ENCODE measurements around the gene CACHD1.
"Not testable (repeated sequence)": the region's sequence is repeated elsewhere in the genome, so short reads cannot be mapped to it uniquely, and the experiment has no call there.

The CACHD1 gene

DNA sequence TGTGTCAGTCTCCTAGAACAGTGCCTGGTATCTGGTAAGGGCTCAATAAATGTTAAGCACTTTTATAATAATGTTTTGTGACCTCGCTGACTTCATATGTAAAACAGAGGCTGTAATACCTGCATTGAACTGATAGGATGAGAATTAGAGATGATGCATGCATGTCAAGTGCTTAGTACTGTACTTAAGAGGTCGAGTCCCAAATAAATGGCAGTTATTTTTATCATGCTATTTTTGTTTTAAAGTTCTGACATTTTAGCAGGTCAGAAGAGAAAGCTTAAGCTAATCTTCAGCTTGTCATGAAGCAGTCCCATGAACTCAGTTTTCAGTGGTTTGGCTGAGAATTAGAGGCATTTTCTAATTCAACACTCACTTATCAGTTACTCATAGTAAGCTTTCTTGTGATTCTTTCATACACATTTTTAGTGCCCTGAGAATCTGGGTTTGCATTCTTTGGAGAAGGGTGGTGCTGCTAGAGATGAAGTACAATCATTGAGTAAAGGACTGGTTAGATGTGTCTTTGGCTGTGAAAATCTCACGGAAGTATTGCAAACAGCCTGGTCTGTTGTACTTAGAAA, 199.3 kb downstream of the CACHD1 start:
- no peak for FAIRE-seq

DNA sequence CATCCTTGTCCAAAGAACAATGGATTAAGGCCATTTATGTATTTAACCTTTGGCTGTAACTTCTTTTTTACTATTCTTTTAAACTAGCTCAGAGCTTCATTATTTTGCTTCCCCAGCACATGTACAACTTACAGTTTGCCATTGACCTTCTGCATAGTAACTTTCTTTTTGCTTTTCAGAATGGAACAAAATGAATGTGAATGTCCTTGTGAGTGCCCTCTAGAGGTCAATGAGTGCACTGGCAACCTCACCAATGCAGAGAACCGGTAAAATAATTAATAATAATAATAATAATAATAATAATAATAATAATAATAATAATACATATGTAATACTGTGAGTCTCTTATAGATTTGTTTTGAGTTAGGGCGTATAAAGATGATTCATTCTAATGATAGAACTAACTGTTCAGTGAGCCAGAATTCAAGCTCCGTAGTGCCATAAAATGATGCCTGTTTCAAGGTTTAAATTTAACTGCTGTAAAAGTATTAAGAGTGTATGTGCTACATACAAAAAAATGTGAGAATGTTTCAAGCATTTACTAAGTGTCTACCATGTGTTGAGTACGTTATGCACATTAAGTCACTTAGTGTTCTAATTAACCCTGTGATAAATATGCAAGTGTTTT, 205.9 kb downstream of the CACHD1 start:
- FAIRE-seq = no peak

DNA sequence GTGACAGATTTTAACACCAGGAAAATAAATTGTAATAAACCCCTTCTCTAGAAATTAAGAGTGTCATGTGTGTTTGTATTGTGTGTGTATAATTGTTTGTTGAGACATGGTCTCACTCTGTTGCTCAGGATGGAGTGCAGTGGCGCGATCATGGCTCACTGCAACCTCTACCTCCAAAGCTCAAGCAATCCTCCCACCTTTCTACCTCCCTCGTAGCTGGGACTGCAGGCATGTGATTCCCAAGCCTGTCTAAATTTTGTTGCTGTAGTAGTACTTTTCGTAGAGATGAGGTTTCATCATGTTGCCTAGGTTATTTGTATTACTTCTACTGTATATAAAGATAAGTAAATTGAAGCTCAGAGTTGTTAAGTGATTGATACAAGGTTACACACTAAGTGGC, 206.5 kb downstream of the CACHD1 start:
- FAIRE-seq = no peak

DNA sequence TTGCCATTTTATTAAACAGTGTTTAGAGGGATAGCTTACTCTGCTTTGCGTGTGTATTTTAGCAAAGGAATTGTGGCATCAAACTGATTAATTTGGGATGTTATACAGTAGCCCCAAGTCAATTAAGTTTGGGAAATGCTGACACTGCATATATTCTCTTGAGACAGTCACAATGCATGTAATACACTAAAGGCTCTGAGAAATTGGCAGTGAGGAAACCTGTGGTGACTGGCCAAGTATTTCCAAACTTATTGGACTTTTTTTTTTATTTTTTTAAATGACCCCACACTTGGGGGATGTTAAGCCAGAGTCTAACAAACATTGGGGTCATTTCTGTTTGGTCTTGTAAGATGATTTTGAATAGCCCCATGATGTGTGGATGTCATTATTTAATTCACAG, 207.6 kb downstream of the CACHD1 start:
- no peak for FAIRE-seq

DNA sequence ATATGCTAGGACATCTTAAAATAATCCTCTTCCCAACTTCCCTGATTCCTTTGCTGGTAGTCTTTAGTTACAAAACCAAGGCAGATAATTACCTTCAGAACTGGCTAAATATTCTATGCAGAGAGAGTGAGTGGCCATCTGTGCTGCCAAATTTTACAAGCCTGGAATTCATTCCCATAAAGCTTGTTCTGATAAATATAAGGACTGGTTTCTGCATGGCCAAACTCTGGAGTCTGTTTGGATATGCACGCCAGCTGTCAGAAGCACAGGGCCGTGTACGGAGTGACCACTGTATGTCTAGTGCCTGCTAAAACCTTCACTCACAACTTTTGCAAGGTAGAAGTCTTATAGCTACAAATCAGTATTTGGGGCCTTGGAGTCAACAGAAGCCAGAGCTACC, 208.4 kb downstream of the CACHD1 start:
- no peak for FAIRE-seq

DNA sequence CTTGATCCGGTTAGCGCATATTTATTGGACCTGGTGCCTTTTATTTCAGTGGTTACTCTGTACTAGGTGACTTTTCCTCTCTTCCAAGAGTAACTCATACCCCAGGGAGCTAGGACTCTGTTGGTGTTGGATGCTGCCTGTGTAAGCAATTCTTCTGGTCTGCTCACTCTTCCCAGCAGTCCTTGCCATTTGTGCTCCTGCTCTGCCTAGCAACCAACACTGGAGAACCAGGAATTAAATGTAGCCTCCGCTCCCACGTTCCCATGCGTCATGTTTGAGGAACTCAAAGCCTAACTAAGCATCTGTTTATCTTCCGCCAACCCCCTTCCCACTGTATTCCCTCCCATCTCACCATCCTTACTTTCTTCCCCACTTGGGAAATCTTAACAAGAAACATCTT, 209.2 kb downstream of the CACHD1 start:
- no peak for FAIRE-seq

DNA sequence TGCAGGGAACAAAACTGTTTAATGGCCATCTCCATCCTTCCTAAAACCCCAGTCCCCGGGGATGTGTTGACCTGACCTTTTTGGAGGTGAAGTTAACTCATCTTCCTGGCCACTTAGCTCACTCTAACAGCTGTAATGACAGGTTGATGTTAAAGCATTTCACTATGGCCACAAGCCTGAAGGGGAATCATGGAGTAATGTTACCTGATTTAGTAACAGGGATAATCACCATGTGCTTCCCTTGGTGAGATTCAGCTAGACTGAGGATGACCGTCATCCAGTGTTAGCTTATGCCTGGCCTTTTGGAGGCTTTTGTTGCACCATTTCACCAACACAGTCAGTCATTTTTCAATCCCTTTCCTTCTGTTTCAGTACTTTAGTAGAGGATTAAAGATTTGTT, 210.7 kb downstream of the CACHD1 start:
- FAIRE-seq = no peak

DNA sequence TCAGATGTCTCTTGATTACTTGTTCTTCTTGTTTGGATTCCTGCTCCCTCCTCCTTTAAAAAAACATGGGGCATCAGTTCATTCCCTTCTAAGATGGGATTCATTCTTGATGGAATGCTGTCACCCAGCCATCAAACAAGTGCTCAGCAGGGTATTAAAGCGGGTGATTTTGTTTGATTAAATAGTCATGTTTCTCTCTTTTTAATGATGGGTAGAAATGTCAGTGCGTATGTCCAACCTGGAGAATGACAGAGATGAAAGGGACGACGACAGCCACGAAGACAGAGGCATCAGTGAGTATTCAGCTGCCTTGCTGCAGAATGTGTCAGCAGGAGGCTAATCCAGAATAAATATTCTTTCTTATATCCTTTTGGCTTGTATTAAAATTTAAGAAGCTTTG, 211.1 kb downstream of the CACHD1 start:
- FAIRE-seq = no peak

DNA sequence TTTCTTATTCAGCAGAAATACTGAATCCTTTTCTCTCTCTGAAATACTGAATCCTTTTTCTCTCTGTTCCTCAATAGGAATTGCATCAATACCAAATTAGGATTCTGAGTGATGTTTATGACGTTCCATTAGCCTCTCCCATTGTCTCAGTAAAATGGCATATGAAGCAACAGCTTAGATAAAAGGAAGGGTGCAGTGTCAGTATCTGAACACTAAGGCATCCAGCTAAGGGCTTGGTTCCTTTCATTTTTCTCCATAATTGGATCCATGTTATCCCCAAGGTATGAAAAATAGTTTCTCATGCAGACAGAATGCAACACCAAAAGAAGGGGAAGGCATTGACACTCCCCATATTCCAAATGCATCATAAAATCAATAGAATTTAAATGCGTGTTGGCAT, 213.5 kb downstream of the CACHD1 start:
- FAIRE-seq = no peak

DNA sequence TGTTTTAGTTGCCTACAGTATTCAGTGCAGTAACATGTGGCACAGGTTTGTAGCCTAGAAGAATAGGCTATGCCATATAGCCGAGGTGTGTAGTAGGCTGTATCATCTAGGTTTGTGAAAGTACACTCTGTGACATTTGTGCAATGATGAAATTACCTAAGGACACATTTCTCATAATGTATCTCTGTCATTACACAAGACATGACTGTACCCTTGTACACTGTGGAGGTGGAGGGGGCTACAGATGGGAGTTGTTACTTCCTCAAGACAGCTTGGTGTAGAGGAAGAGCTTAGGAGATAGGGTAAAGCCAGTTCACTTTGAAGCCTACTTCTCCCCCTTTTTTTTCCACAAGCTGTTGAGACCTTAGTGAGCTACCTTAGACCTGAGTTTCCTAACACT, 215.3 kb downstream of the CACHD1 start:
- FAIRE-seq = no peak

DNA sequence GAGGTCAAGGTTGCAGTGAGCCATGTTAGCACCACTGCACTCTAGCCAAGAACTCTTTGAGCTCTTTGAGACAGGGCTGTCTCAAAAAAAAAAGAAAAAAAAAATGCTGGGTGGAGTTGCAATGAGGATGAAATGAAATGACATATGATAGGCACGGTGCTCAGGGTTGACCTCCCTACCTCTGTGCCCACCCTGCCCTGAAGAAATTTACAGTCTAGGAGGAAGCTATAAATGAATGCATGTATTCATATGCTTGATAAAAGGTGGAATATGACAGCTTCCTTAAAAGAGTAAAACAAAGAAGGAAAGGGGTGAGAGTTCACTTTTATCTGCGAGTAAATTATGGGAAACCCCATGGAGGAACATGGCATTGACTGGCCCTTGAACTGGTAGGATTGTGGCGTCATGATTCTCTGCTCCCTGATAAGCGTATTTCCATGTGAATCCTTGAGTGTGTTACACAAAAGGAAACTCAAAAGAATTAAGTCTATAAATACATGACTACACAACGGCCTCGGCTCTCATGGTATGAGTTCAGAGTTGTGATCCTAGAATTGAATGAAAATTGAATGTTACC, 215.9 kb downstream of the CACHD1 start:
- FAIRE-seq = no peak

DNA sequence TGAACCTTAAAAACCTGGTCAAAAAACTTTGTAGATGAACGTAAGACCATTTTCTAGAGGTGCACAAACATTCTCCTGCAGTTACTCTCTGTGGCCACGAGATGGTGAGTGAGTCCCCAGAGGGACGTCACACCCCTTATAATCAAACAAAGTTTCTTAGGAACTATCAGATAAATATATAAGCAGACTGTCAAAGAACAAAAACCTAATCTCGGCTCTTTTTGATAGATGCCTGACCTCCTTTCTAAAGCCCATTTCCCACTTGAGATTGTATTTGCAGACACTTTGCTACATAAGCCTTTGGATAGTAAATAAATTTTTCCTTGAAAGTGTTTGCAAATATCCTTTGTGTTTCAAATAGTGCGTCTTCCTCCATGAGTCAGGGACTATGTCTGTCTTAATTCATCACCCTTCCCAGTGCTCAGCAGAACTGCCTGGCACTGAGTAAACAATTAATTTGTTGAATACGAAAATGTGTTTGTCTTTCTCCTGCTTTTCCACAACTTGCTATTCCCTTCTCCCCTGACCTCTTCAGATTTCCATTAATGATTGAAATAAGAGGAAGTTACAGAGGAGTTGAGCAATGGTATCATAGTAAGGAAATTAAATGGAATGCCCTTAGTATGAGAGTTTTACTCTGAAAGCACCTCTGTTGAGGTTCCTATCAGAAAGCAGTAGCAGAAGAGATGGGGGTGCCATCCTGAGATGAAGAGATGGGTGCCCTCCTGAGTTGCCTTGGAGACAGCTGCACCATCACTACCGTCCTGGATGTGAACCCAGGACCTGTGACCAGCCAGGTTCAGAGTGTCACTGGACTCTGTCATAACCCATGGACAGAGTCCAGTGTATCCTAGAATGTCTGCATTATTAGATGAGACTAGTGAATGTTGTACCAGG, 217.1 kb downstream of the CACHD1 start:
- FAIRE-seq = no peak

DNA sequence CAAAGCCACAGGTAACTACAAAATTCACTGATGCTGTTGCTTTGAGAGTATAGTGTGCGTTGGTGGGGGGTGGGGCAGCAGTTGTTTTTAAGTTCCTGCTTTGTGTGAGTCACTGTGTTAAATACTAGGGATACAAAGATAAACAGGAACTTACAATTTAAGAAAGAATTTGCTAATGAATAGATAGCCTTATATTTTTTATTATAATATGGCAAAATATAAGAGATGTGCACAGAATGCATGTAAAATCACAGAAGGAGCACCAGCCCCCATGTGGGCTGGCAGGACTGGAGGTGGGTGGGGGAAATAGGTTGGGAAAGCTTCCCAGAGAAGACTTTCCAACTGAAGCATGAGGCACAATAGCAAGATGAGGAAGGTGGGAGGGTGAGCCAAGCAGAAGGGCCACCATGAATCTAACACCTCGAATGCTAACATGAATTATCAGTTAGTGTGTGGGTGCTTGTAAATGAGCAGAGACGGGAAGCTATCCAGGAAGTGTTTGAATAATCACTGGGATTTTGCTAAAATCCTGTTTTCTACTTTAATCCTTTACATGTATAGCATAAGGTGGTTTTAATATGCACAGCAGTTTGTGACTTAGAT, 217.9 kb downstream of the CACHD1 start:
- FAIRE-seq = no peak

DNA sequence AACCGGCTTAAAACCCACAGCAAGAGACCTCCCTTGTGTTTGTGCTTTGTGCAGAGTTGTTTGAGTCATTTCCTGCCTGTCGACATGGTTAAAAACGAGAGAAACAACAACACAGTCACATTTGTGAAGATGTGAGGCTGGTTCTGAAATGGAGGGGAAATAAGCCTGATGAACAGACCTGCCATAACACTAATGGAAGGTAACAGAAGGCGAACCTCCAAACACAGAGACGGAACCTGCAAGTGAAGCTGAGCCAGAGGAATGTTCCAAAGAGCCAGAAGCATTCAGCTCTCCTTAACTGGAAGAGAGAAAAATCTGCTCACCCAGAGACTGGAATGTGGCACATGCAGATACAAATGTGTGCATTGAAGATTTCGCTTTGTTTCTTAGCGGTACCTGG, 221.7 kb downstream of the CACHD1 start:
- no peak for FAIRE-seq

DNA sequence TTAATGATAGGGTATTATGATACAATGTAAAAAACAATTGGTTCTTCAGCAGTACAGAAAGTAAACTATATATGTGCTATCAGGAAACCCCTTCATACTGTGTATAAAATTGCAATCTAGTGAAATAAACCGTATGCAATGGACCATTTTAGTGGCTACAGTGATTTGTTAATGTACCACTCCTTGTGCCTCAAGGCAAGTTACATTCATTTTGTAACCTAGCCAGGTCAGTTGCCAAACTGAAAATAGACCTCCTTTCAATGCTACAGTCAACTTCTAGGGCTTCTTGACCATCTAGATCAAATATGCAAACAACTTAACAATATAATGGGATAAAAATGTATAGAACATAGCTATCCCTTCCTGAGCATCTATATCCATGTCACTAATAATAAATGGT, 223.0 kb downstream of the CACHD1 start:
- FAIRE-seq = no peak

DNA sequence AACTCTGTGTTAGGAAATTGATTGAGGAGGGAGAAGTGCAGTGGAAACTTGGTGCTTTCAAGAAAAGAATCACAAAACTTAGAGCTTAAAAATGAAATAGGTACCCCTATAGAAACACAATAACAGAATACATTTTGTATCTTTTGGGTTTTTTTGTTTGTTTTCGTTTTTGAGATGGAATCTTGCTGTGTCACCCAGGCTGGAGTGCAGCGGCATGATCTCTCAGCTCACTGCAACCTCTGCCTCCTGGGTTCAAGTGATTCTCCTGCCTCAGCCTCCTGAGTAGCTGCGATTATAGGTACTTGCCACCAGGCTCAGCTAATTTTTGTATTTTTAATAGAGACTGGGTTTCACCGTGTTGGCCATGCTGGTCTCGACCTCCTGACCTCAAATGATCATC, 223.5 kb downstream of the CACHD1 start:
- FAIRE-seq = no peak

DNA sequence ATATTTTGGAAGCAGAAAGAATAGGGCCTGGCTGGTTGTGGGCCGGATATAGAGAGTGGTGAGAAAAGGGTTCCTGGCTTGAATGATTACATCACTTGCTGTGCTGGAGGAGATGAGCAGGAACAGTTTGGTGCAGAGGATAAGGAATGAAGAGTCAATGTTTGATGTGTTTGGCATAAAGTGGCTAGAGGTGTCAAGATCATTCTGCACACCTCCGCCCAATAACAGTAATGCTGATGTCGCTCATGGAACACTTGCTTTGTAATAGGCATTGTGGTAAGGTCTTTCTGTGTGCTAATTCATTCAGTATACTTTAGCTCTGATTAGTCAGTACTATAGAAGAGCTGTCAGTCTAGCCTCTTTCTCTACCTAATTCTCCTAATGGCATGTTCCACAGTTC, 226.9 kb downstream of the CACHD1 start:
- no peak for FAIRE-seq

DNA sequence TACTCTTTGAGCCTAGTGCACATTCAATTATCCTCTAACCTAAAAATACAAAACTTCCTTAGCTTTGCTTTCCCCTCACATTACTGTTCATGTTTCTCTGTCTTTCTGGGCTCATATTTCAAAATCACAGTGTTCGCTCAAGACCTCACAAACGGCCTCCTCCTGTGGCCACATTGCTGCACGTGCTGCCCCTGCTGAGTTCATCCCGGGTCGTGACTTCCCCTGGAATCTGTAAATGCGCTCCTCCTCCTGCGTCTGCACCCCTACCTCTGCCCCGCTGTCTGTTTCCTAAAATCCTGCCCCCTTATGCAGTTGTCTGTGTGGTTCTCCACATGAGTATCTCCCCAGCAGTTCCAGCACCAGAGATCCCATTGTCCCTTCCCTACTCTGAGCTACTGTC, 229.4 kb downstream of the CACHD1 start:
- no peak for FAIRE-seq

DNA sequence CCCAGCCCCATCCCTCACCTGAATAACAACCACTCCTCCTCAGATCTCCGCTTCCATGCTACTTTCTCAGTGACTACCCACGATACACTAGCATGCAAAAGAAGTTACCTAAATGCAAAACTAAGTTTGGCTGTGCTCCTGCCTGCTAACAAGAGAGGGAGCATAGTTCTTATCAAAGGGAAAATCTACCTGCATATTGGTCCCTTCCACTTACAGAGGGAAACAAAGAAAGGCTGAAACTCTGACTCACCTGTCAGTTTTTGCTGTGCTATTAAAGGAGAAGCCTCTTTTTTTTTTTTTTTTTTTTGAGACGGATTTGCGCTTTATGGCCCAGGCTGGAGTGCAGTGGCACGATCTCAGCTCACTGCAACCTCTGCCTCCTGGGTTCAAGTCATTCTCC, 231.1 kb downstream of the CACHD1 start:
- FAIRE-seq = no peak

DNA sequence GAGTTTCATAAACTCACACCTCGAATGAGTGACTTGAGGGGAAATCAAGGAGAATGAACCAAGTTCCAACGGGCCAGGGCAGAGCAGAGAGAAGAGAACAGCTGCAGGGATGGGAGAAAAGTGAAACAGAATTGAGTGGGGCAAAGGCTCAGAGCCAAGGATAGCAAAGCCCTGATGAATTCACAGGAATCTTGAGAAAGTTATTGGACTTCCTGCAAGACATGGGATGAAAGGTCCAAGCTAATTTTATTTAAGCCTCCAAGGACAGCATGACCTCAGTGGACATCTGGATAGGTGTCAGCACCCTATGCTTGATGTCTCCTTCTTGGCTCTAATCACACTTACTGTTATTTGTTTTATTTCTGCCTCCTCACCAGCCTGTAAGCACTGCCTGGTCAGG, 232.0 kb downstream of the CACHD1 start:
- FAIRE-seq = no peak

DNA sequence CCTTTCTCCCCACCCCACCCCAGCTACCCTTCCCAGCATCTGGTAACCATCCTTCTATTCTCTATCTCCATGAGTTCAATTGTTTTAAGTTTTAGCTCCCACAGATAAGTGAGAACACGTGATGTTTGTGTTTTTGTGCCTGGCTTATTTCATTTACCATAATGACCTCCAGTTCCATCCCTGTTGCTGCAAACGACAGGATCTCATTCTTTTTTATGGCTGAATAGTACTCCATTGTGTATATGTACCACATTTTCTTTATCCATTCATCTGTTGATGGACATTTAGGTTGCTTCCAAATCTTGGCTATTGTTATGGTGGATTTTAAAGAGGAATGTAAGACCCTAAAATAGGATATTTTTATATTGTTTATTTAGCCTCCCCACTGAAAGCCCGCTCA, 232.7 kb downstream of the CACHD1 start:
- not testable (repeated sequence) for FAIRE-seq

DNA sequence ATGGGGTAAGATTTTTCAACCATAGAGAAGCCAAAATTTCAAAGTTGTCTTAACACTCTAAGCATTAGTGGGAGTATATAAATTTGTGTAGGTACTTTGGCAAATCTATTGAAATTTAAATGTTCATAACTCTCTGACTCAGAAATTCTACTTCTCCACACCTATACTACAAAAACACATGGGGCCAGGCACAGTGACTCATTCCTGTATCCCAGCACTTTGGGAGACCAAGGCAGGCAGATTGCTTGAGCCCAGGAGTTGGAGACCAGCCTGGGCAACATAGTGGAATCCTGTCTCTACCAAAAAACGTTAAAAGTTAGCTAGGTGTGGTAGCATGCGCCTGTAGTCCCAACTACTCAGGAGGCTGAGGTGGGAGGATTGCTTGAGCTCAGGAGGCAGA, 233.7 kb downstream of the CACHD1 start:
- no peak for FAIRE-seq

DNA sequence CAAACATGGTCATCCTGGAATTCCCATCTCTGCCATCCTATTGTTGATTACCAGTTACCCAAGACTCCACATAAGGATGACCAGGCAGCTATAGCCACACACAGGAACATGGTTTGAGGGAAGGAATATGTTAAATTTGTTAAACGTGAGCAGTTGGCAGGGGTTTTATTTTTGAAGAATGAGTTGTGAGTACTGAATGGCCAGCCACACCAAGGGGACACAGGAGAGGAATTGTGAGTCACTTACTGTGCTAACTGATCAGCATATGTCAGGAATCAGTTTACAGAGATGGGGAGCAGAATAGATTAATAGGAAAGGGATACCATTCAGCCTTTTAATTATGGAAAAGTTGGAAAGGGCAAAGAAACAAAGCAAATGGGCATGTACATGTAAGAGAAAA, 235.7 kb downstream of the CACHD1 start:
- no peak for FAIRE-seq
